Smooth muscle cell (in vitro differentiated cells): ENCODE measurements around the gene POP7. TPM values are rescaled to one million over a fixed set of nuclear protein-coding genes. Genes with fewer than 3 reads are reported as not detected.
A peak's percentile ranks its signal among the peaks of the same experiment; 100 is the strongest.
"Not testable (repeated sequence)": the region's sequence is repeated elsewhere in the genome, so short reads cannot be mapped to it uniquely, and the experiment has no call there.

ENCODE experiments used
- DNase-seq: peaks from one replicate; lab custom pipeline; 2025; ENCODE audit not compliant: unreplicated experiment; lab: John Stamatoyannopoulos, UW
- H2AFZ ChIP-seq: fragments of 200-600 bp; sonication (generic); 2 replicates; pipeline ENCODE4 v1.6.0; 2016; ENCODE audit warnings: antibody characterized with exemption, low read depth, mild to moderate bottlenecking
- H3F3A ChIP-seq: fragments of 200-600 bp; sonication (generic); 2 replicates; pipeline ENCODE4 v1.6.0; 2017; ENCODE audit warnings: antibody characterized with exemption, low read depth
- H3K27ac ChIP-seq: fragments of 200-600 bp; sonication (generic); 2 replicates; pipeline ENCODE4 v1.5.1; 2016; ENCODE audit warnings: low read depth, mild to moderate bottlenecking
- H3K27me3 ChIP-seq: fragments of 200-600 bp; sonication (generic); 2 replicates; pipeline ENCODE4 v1.6.1; 2016; ENCODE audit warnings: low read depth, mild to moderate bottlenecking
- H3K36me3 ChIP-seq: fragments of 200-600 bp; sonication (generic); 2 replicates; pipeline ENCODE4 v1.5.1; 2016; ENCODE audit warnings: low read depth
- H3K4me1 ChIP-seq: fragments of 200-600 bp; sonication (generic); 2 replicates; pipeline ENCODE4 v1.5.1; 2016; ENCODE audit warnings: low read depth
- H3K4me2 ChIP-seq: fragments of 200-600 bp; sonication (generic); 2 replicates; pipeline ENCODE4 v1.6.0; 2016; ENCODE audit warnings: mild to moderate bottlenecking
- H3K4me3 ChIP-seq: fragments of 200-600 bp; sonication (generic); 2 replicates; pipeline ENCODE4 v1.5.1; 2016; ENCODE audit warnings: mild to moderate bottlenecking
- H3K79me2 ChIP-seq: fragments of 200-600 bp; sonication (generic); 2 replicates; pipeline ENCODE4 v1.6.0; 2016; ENCODE audit warnings: low read depth, mild to moderate bottlenecking
- H3K9ac ChIP-seq: fragments of 200-600 bp; sonication (generic); 2 replicates; pipeline ENCODE4 v1.6.0; 2016; ENCODE audit warnings: low read depth
- H3K9me3 ChIP-seq: fragments of 200-600 bp; sonication (generic); replicated peaks from 2 replicates; pipeline ENCODE4 v1.5.1; 2016; ENCODE audit warnings: low read depth
- H4K20me1 ChIP-seq: fragments of 200-600 bp; sonication (generic); 2 replicates; pipeline ENCODE4 v1.6.0; 2016; ENCODE audit warnings: low read depth
- WGBS: methylation state at CpG from one replicate; pipeline ENCODE4 v1.1.7; 2016; ENCODE audit warnings: low lambda C conversion rate; 5-methylcytosine and 5-hydroxymethylcytosine counted together
- polyA plus RNA-seq: library from polyadenylated mRNA; unstranded; fragments of >200 nt; fragmentation: Nextera tagmentation; extraction: Ambion mirVana; gene quantifications from 2 replicates; pipeline ENCODE4 v1.2.1, GENCODE V29; 2016
- total RNA-seq: library from RNA; depleted of rRNA; stranded (reverse); fragments of >200 nt; gene quantifications from 2 replicates; pipeline ENCODE4 v1.2.3, GENCODE V29; 2014
- TF ChIP-seq, protein P1 (sequence below): fragments of 200-600 bp; sonication (generic); IDR thresholded peaks from 2 replicates; pipeline ENCODE4 v1.5.1; 2017; ENCODE audit warnings: borderline replicate concordance, mild to moderate bottlenecking, antibody characterized with exemption; ENCODE audit not compliant: insufficient read depth, poor library complexity, severe bottlenecking

The POP7 gene
- total and polyA plus RNA-seq, 2 experiments from 2014 or later = 19.5 to 58.7 TPM

DNA sequence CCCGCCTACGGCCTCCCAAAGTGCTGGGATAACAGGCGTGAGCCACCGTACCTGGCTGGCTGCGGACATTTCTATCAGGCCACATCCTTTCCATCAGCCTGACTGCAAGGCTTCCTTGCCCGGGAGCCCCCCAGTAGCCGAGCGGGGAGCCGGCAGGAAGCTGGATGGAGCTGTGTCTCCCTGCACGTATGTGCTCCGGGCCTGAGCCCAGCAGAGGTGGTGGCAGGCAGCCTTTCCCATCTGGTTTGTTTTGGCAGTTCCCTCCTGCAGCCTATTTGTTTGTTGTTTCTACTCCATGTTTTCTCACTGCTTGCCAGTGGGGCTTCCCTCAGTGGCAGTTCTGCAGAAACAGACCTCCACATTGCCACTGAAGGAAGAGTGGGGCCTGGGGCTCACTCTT is 5.4 kb downstream of the POP7 start:
- no peaks in the 10 kb centered on the region for H4K20me1 ChIP-seq
- H3F3A ChIP-seq = no peaks in the 10 kb centered on the region
- no peak overlapping the region for H3K9ac ChIP-seq
- H3K36me3 ChIP-seq = no peaks in the 10 kb centered on the region
- 98% methylated on average over 11 of the region's 11 CpGs for WGBS
- H2AFZ ChIP-seq = no peak overlapping the region
- H3K4me1 ChIP-seq = peaks cover 7% of the 10 kb centered on the region
- no peaks in the 10 kb centered on the region for H3K9me3 ChIP-seq
- TF ChIP-seq, protein P1, sequence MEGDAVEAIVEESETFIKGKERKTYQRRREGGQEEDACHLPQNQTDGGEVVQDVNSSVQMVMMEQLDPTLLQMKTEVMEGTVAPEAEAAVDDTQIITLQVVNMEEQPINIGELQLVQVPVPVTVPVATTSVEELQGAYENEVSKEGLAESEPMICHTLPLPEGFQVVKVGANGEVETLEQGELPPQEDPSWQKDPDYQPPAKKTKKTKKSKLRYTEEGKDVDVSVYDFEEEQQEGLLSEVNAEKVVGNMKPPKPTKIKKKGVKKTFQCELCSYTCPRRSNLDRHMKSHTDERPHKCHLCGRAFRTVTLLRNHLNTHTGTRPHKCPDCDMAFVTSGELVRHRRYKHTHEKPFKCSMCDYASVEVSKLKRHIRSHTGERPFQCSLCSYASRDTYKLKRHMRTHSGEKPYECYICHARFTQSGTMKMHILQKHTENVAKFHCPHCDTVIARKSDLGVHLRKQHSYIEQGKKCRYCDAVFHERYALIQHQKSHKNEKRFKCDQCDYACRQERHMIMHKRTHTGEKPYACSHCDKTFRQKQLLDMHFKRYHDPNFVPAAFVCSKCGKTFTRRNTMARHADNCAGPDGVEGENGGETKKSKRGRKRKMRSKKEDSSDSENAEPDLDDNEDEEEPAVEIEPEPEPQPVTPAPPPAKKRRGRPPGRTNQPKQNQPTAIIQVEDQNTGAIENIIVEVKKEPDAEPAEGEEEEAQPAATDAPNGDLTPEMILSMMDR = no peak
- no peak overlapping the region for H3K4me2 ChIP-seq
- H3K27ac ChIP-seq = no peak overlapping the region
- DNase-seq = no peak
- no peak overlapping the region for H3K4me3 ChIP-seq
- no peaks in the 10 kb centered on the region for H3K27me3 ChIP-seq
- H3K79me2 ChIP-seq = peaks cover 10% of the 10 kb centered on the region

GRCh38 chr7:100714725-100715124 is 8.8 kb downstream of the POP7 start:
- DNase-seq = no peak
- Histone ChIP-seq H4K20me1 (no peaks in the 10 kb centered on the region), H3K4me1 (no peaks in the 10 kb centered on the region), H3K36me3 (no peaks in the 10 kb centered on the region), H2AFZ (no peak overlapping the region), H3K9me3 (no peaks in the 10 kb centered on the region), H3K4me2 (no peak overlapping the region), H3K4me3 (no peak overlapping the region), H3K27me3 (peaks cover 8% of the 10 kb centered on the region), H3K79me2 (no peaks in the 10 kb centered on the region), H3K27ac (no peak overlapping the region), H3F3A (no peaks in the 10 kb centered on the region), H3K9ac (no peak overlapping the region)
- 89% methylated on average over 8 of the region's 8 CpGs for WGBS
- TF ChIP-seq, protein P1 = no peak

- not testable (repeated sequence) for H3K36me3 ChIP-seq, H3K27ac ChIP-seq, H3K4me1 ChIP-seq, H3K9ac ChIP-seq, H3K4me2 ChIP-seq, H2AFZ ChIP-seq, H4K20me1 ChIP-seq, H3K79me2 ChIP-seq, H3K4me3 ChIP-seq, H3K9me3 ChIP-seq, DNase-seq, H3F3A ChIP-seq
- H3K27me3 ChIP-seq = peaks cover 31% of the 10 kb centered on the region
- WGBS = 78% methylated on average over 2 of the region's 2 CpGs
Observed at GRCh38 chr7:100717073-100717472, 11.2 kb downstream of the POP7 start.

GRCh38 chr7:100719523-100720278 is 13.8 kb downstream of the POP7 start:
- Histone ChIP-seq H2AFZ (no peak overlapping the region), H3K4me1 (peaks cover 8% of the 10 kb centered on the region), H3K27ac (no peak overlapping the region), H3K9me3 (no peaks in the 10 kb centered on the region), H3K79me2 (no peaks in the 10 kb centered on the region), H3F3A (no peaks in the 10 kb centered on the region), H4K20me1 (no peaks in the 10 kb centered on the region), H3K4me3 (no peak overlapping the region), H3K4me2 (peak overlapping the region; percentile 81), H3K9ac (no peak overlapping the region), H3K27me3 (peaks cover 49% of the 10 kb centered on the region), H3K36me3 (no peaks in the 10 kb centered on the region)
- DNase-seq = no peak
- TF ChIP-seq, protein P1 = no peak
- 74% methylated on average over 8 of the region's 8 CpGs for WGBS
